HEK293 (cell line): ENCODE data around the gene NOVA2.

Experiments
- FEZF1 ChIP-seq: fragments of 450-650 bp; formaldehyde crosslinking; IDR thresholded peaks from 2 replicates; pipeline ENCODE4 v1.5.1; 2016; ENCODE audit warnings: missing biosample characterization, missing genetic modification characterization
- MEIS1 ChIP-seq: sonication (generic); formaldehyde crosslinking; IDR thresholded peaks from 2 replicates; pipeline ENCODE4 v1.8.1; 2022; ENCODE audit warnings: missing genetic modification reagents, mild to moderate bottlenecking, borderline replicate concordance
- MYNN ChIP-seq: fragments of 450-650 bp; formaldehyde crosslinking; IDR thresholded peaks from 2 replicates; pipeline ENCODE4 v1.5.1; 2016; ENCODE audit warnings: missing biosample characterization, missing genetic modification characterization, borderline replicate concordance
- MZF1 ChIP-seq: fragments of 450-650 bp; formaldehyde crosslinking; IDR thresholded peaks from 2 replicates; pipeline ENCODE4 v1.5.1; 2017; ENCODE audit warnings: missing biosample characterization, missing genetic modification characterization, borderline replicate concordance
- YY1 ChIP-seq: fragments of 450-650 bp; formaldehyde crosslinking; IDR thresholded peaks from 2 replicates; pipeline ENCODE4 v1.5.1; 2018; ENCODE audit warnings: missing biosample characterization, missing genetic modification characterization
- ZBTB11 ChIP-seq: fragments of 450-650 bp; formaldehyde crosslinking; conservative IDR thresholded peaks from 2 replicates; pipeline ENCODE4 v1.5.1; 2016; ENCODE audit warnings: low read depth, missing biosample characterization, missing genetic modification characterization
- ZBTB49 ChIP-seq: fragments of 450-650 bp; formaldehyde crosslinking; IDR thresholded peaks from 2 replicates; pipeline ENCODE4 v1.5.1; 2016; ENCODE audit warnings: missing biosample characterization, missing genetic modification characterization, low read depth
- ZBTB7A ChIP-seq: fragments of 450-650 bp; formaldehyde crosslinking; IDR thresholded peaks from 2 replicates; pipeline ENCODE4 v1.5.1; 2016; ENCODE audit warnings: low read depth, missing biosample characterization, missing genetic modification characterization
- ZNF221 ChIP-seq: fragments of 450-650 bp; formaldehyde crosslinking; IDR thresholded peaks from 2 replicates; pipeline ENCODE4 v1.5.1; 2017; ENCODE audit warnings: missing biosample characterization, missing genetic modification characterization, borderline replicate concordance
- ZNF266 ChIP-seq: fragments of 450-650 bp; formaldehyde crosslinking; IDR thresholded peaks from 2 replicates; pipeline ENCODE4 v1.5.1; 2016; ENCODE audit warnings: missing biosample characterization, missing genetic modification characterization, low read depth
- ZNF677 ChIP-seq: fragments of 450-650 bp; IDR thresholded peaks from 2 replicates; pipeline ENCODE4 v1.5.0; 2018; ENCODE audit warnings: missing biosample characterization, mild to moderate bottlenecking, missing genetic modification characterization, moderate library complexity
- TF ChIP-seq, protein P1 (sequence below): sonication (generic); formaldehyde crosslinking; IDR thresholded peaks from 2 replicates; pipeline ENCODE4 v1.8.1; 2022; ENCODE audit warnings: mild to moderate bottlenecking, moderate library complexity, missing genetic modification reagents
- TF ChIP-seq, protein P2 (sequence below): fragments of 450-650 bp; formaldehyde crosslinking; IDR thresholded peaks from 2 replicates; pipeline ENCODE4 v1.5.1; 2016; ENCODE audit warnings: missing biosample characterization, missing genetic modification characterization

GRCh38 chr19:45922281-45922680, 51.4 kb downstream of the NOVA2 start:
- TF ChIP-seq YY1 (tag by site-specific recombination) (no peak), ZBTB7A (tag by site-specific recombination) (no peak), MEIS1 (CRISPR knock-in tag) (no peak), ZNF221 (tag by site-specific recombination) (no peak), MZF1 (tag by site-specific recombination) (no peak), ZBTB49 (tag by site-specific recombination) (no peak), ZNF677 (tag by site-specific recombination) (no peak), MYNN (tag by site-specific recombination) (no peak), ZBTB11 (tag by site-specific recombination) (no peak), ZNF266 (no peak), FEZF1 (tag by site-specific recombination) (no peak)
- TF ChIP-seq, protein P1, sequence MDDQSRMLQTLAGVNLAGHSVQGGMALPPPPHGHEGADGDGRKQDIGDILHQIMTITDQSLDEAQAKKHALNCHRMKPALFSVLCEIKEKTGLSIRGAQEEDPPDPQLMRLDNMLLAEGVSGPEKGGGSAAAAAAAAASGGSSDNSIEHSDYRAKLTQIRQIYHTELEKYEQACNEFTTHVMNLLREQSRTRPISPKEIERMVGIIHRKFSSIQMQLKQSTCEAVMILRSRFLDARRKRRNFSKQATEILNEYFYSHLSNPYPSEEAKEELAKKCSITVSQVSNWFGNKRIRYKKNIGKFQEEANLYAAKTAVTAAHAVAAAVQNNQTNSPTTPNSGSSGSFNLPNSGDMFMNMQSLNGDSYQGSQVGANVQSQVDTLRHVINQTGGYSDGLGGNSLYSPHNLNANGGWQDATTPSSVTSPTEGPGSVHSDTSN (CRISPR knock-in tag): no peak
- TF ChIP-seq, protein P2, sequence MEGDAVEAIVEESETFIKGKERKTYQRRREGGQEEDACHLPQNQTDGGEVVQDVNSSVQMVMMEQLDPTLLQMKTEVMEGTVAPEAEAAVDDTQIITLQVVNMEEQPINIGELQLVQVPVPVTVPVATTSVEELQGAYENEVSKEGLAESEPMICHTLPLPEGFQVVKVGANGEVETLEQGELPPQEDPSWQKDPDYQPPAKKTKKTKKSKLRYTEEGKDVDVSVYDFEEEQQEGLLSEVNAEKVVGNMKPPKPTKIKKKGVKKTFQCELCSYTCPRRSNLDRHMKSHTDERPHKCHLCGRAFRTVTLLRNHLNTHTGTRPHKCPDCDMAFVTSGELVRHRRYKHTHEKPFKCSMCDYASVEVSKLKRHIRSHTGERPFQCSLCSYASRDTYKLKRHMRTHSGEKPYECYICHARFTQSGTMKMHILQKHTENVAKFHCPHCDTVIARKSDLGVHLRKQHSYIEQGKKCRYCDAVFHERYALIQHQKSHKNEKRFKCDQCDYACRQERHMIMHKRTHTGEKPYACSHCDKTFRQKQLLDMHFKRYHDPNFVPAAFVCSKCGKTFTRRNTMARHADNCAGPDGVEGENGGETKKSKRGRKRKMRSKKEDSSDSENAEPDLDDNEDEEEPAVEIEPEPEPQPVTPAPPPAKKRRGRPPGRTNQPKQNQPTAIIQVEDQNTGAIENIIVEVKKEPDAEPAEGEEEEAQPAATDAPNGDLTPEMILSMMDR (tag by site-specific recombination): no peak
